Inferior parietal cortex (tissue), 1 donor: ENCODE data around the gene PPP1R13L.
"Not testable (repeated sequence)": the region's sequence is repeated elsewhere in the genome, so short reads cannot be mapped to it uniquely, and the experiment has no call there.

Source experiments
- DNase-seq: peaks from one replicate; pipeline ENCODE4 v3.0.0-alpha.2; 2016; ENCODE audit errors: extremely low spot score

PPP1R13L gene

GRCh38 chr19:45404557-45405434, at the start of gene PPP1R13L:
PPP1R13L (minus strand) TSS chr19:45405069; CDS start chr19:45398318, 6,751 bp downstream.
- no peak for DNase-seq

DNA sequence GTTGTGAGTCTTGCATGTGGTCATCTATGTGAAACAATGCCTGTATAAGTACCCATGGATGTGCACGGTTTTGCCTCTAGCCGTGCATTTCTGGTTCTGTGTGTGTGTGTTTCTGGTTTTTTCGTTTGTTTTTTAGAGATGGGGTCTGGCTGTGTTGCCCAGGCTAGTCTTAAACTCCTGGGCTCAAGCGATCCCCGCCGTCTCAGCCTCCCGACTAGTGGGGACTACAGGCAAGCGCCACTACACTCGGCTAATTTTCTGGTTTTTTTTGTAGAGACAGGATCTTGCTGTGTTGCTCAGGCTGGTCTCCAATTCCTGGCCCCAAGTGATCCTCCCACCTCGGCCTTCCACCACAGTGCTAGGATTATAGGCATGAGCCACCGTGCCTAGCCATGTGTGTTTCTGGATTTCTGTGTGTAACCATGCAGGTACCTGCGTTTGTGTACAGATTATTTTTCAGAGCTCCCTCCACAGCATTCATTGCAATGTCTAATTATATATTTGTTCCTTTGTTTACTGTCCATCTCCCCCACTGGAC, 47.0 kb upstream of the PPP1R13L start:
- no peak for DNase-seq

GRCh38 chr19:45451131-45451849, 46.4 kb upstream of the PPP1R13L start:
- DNase-seq, result no peak

GRCh38 chr19:45450012-45450333, 45.1 kb upstream of the PPP1R13L start:
- no peak for DNase-seq

DNA sequence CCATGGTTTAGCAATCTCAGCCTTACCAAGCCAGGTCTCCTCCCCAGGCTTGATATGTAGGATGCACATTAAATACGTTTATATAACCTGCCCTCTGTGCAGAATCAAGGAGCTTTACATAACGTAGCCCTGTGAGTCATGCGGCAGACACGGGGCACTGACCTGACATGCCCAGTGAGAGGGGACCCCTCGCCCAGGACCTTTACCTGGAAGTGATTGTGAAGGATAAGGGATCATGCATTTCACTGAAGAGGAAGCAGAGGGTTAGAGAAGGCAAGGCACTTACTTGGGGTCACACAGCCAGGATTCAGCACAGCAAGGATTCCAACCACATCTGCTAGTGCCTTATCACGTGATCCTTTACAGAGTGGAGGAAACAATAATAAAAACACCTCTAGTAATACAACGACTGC, 44.0 kb upstream of the PPP1R13L start:
- DNase-seq, result no peak

- DNase-seq, result no peak
Measured at GRCh38 chr19:45448425-45448756, 43.5 kb upstream of the PPP1R13L start.

DNA sequence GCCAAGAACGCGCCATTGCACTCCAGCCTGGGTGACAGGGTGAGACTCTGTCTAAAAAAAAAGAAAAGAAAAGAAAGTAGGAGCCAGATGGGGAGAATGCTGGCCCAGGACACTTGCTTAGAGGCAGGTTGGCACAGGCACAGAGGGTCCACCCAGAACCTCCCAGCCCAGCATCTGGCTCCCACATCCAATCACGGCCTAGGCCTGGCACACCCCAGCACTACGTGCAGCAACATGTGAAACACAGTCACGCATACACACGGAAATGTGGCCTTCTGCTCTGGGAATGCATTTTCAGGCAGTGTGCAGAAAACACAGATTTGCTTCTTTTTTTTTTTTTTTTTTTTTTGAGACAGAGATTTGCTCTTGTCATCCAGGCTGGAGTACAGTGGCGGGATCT, 42.1 kb upstream of the PPP1R13L start:
- DNase-seq, result no peak

DNA sequence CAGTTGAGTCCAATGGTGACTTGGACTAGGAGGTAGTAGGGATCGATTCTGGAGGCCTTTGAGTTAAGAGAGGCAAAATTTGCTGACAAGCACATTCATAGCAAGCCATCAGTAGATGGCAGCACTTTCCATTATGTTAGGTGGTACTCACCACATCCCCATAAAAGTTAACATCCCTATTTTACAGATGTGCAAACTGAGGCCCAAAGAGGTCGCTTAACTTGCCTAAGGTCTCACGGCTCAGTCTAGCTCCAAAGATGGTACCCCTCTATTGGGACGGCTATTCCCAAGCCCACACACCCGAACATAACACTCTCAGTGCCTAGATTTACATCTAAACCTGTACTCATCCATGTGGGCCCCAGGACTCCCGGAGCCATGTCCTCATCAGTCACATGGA, 41.4 kb upstream of the PPP1R13L start:
- no peak for DNase-seq

GRCh38 chr19:45445139-45445538, 40.3 kb upstream of the PPP1R13L start:
- no peak for DNase-seq

GRCh38 chr19:45444318-45445041, 39.6 kb upstream of the PPP1R13L start:
- peak; percentile 72 for DNase-seq

GRCh38 chr19:45443462-45444317, 38.8 kb upstream of the PPP1R13L start:
- peak; percentile 73 for DNase-seq

DNA sequence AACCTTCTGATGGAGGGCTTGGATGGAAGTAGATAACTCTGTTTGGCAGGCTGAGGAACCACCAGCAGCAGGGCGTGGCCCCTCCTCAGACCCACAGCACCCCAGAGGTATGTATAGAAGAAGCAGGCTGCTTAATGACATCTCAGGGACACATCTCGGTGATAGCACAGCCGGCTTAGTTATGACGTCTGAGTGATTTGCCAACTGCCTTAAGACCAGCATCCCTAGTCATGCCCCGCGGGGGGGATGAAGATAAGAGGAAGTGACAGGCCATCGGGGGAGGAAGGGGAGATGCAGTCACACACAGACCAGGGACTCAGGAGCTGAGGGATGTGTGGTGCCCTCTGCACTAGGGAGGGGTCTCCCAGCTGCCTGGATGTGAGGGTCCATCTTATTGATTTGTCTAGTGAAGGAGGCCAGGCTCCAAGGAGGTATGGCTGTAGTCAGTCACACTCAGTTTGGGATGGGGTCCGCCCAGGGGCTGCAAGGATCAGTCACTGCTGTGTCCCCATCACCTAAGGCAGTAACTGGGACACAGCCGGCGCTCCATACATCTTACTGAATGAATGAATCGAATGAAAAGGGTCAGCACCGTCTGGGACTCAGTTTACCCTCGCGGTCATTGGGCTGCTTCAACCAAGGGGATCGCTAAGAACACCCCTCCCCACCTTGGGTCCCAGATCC, 38.1 kb upstream of the PPP1R13L start:
- DNase-seq, result peak; percentile 58

GRCh38 chr19:45442408-45442777, 37.5 kb upstream of the PPP1R13L start:
- DNase-seq, result no peak

DNA sequence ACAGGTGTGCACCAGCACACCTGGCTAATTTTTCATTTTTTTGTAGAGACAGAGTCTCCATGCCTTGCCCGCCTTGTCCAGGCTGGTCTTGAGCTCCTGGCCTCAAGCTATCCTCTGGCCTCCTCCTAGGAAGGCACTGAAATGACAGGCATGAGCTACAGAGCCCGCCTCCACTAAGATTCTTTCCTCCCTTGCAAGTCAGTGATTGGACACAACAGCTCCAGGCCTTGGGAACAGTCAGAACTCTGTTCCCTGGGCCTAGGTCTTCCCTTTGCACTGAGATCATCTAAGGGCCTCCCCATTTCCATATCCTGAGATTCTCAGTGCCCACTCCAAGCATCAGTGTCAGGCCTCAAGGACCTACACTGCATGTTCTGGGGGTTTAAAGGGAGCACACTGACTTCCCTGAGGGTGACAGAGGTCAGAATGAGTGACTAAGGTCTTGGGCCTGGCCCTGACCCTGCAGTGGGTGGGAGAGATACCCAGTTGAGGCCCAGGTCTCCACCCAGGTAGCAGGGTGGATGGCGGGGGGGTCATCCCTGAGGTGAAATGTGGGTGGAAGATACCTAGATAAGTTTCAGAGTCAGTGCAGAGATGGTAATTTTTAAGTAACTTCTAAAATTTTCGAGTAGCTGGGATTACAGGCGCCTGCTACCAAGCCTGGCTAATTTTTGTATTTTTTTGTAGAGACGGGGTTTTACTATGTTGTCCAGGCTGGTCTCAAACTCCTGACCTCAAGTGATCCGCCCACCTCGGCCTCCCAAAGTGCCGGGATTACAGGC, 36.2 kb upstream of the PPP1R13L start:
- DNase-seq, result no peak

- DNase-seq, result no peak
Measured at GRCh38 chr19:45440259-45440638, 35.4 kb upstream of the PPP1R13L start.

- peak; percentile 77 for DNase-seq
Measured at GRCh38 chr19:45439569-45440258, 34.8 kb upstream of the PPP1R13L start.

DNA sequence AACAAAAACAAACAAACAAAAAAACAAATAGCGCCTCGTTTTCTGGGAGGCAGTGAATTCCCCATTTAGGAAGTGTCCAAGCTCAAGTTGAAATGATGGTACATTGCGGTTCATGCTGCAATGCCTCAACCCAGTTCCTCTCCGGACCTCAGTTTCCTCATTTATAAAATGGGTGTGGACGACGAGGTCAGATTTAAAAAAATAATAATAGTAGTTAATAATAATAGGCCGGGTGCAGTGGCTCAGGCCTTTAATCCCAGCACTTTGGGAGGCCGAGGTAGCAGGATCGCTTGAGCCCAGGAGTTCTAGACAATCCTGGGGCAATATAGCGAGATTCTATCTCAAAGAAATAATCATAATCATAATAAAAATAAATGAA, 34.3 kb upstream of the PPP1R13L start:
- no peak for DNase-seq

GRCh38 chr19:45437328-45437727, 32.5 kb upstream of the PPP1R13L start:
- no peak for DNase-seq

DNA sequence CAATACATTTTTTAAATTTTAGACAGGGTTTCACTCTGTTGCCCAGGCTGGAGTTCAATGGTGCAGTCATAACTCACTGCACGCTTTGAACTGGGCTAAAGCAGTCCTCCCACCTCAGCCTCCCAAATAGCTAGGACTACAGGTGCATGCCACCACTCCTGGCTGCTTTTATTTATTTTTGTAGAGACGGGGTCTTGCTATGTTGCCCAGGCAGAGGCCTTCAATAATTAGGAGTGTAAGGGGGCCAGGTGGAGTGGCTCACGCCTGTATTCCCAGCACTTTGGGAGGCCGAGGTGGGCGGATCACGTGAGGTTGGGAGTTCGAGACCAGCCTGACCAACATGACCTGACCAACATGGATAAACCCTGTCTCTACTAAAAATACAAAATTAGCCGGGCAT, 27.7 kb upstream of the PPP1R13L start:
- not testable (repeated sequence) for DNase-seq
